GM12878 (cell line): ENCODE measurements around the gene LY6G5B. TPM values are rescaled to one million over a fixed set of nuclear protein-coding genes. Genes with fewer than 3 reads are reported as not detected.

ENCODE experiments used
- ATAC-seq: fragments of 200-7000 bp; cut with Tn5 transposase; 3 replicates; pipeline ENCODE4 v1.9.1; 2020; ENCODE audit warnings: mild to moderate bottlenecking, moderate library complexity
- BruUV-seq: library from RNA; stranded (reverse); fragments of 400-500 nt; replicated peaks from 2 replicates; lab custom pipeline; 2021; lab: Mats Ljungman, UMichigan
- CTCF ChIA-PET: fragments of 300-600 bp; sonication (Branson Sonifier 250); formaldehyde crosslinking; extraction: SDS; loops from one replicate; lab custom pipeline; 2021; ENCODE audit warnings: inconsistent platforms; lab: Yijun Ruan, JAX
- POLR2A ChIA-PET: fragments of 350-600 bp; formaldehyde crosslinking; extraction: SDS; loops from one replicate; lab custom pipeline; 2021; ENCODE audit warnings: inconsistent platforms; lab: Charles Lee
- RAD21 ChIA-PET: fragments of 300-600 bp; sonication (Branson Sonifier 250); formaldehyde crosslinking; loops from one replicate; lab custom pipeline; 2023; ENCODE audit warnings: antibody characterized with exemption; ENCODE audit not compliant: unreplicated experiment; lab: Charles Lee
- SMC1A ChIA-PET: fragments of 300-600 bp; sonication (Branson Sonifier 250); formaldehyde crosslinking; loops from one replicate; lab custom pipeline; 2023; ENCODE audit not compliant: unreplicated experiment, uncharacterized antibody; lab: Charles Lee
- DNase-seq: peaks from one replicate; pipeline ENCODE4 v3.0.0-alpha.2; 2011; ENCODE audit warnings: low read depth, low spot score
- FAIRE-seq: peaks from 3 replicates; lab custom pipeline; 2011; peaks lifted over from hg19 to GRCh38; lab: Jason Lieb, UNC
- H2AFZ ChIP-seq: 2 replicates; pipeline ENCODE4 v1.6.0; 2011; ENCODE audit warnings: low read depth, low read length, control low read depth; ENCODE audit not compliant: control insufficient read depth
- H3K27ac ChIP-seq: 2 replicates; pipeline ENCODE4 v1.5.1; 2011; ENCODE audit warnings: control low read depth; ENCODE audit not compliant: control insufficient read depth, insufficient read depth
- H3K27me3 ChIP-seq, 2 experiments: replicated peaks in 1 of 2; 2 replicates each; pipeline versions ENCODE4 v1.6.0 to v1.6.1; 2011; ENCODE audit warnings: low read length in 1 of 2; ENCODE audit not compliant: control insufficient read depth in 2 of 2, insufficient read depth in 2 of 2
- H3K36me3 ChIP-seq, 2 experiments: 2 replicates each; pipeline ENCODE4 v1.5.1; 2011; ENCODE audit warnings: low read length in 1 of 2; ENCODE audit not compliant: control insufficient read depth in 2 of 2, insufficient read depth in 2 of 2
- H3K4me1 ChIP-seq: 2 replicates; pipeline ENCODE4 v1.6.1; 2011; ENCODE audit warnings: mild to moderate bottlenecking, low read length, moderate library complexity, mixed read lengths; ENCODE audit not compliant: control insufficient read depth, insufficient read depth
- H3K4me2 ChIP-seq: 2 replicates; pipeline ENCODE4 v1.6.0; 2011; ENCODE audit warnings: control low read depth; ENCODE audit not compliant: control insufficient read depth, insufficient read depth
- H3K4me3 ChIP-seq: fragments of 200-600 bp; sonication (generic); 2 replicates; pipeline ENCODE4 v1.5.1; 2016
- H3K79me2 ChIP-seq: 2 replicates; pipeline ENCODE4 v1.6.0; 2011; ENCODE audit warnings: low read length; ENCODE audit not compliant: control insufficient read depth, insufficient read depth
- H3K9ac ChIP-seq: 2 replicates; pipeline ENCODE4 v1.8.0; 2011; ENCODE audit warnings: low read length, control low read depth, mixed read lengths; ENCODE audit not compliant: control insufficient read depth, insufficient read depth
- H3K9me3 ChIP-seq: replicated peaks from 3 replicates; pipeline ENCODE4 v1.5.1; 2011; ENCODE audit warnings: mild to moderate bottlenecking, low read length; ENCODE audit not compliant: control insufficient read depth, insufficient read depth
- H4K20me1 ChIP-seq: 2 replicates; pipeline ENCODE4 v1.6.0; 2011; ENCODE audit not compliant: control insufficient read depth, insufficient read depth
- ASH2L ChIP-seq: fragments of 300-600, 200-600 bp; sonication (generic); IDR thresholded peaks from 2 replicates; pipeline ENCODE4 v1.6.1; 2017; ENCODE audit warnings: low read depth, mild to moderate bottlenecking, borderline replicate concordance
- BMI1 ChIP-seq: fragments of 450-650 bp; IDR thresholded peaks from 2 replicates; pipeline ENCODE4 v1.6.1; 2016; ENCODE audit warnings: mild to moderate bottlenecking, moderate library complexity, borderline replicate concordance
- IRF3 ChIP-seq: fragments of 450-650 bp; IDR thresholded peaks from 2 replicates; pipeline ENCODE4 v1.6.1; 2014; ENCODE audit warnings: mild to moderate bottlenecking
- MTA2 ChIP-seq: fragments of 450-650 bp; IDR thresholded peaks from 2 replicates; pipeline ENCODE4 v1.6.1; 2016; ENCODE audit warnings: low read depth, mild to moderate bottlenecking, moderate library complexity
- MYB ChIP-seq: fragments of 150-350 bp; IDR thresholded peaks from 2 replicates; pipeline ENCODE4 v1.6.1; 2014; ENCODE audit warnings: mild to moderate bottlenecking, low read depth, low read length, borderline replicate concordance
- NKRF ChIP-seq: fragments of 450-650 bp; conservative IDR thresholded peaks from 2 replicates; pipeline ENCODE4 v1.6.1; 2017; ENCODE audit warnings: mild to moderate bottlenecking, moderate library complexity
- POLR2AphosphoS5 ChIP-seq: IDR thresholded peaks from 2 replicates; pipeline ENCODE4 v1.6.1; 2011; ENCODE audit warnings: mild to moderate bottlenecking, low read length, inconsistent platforms
- RCOR1 ChIP-seq: conservative IDR thresholded peaks from 2 replicates; pipeline ENCODE4 v1.6.1; 2012; ENCODE audit warnings: low read depth, low read length, improper control_type of control experiment
- SIN3A ChIP-seq: IDR thresholded peaks from 2 replicates; pipeline ENCODE4 v1.6.1; 2012; ENCODE audit warnings: low read depth, low read length, improper control_type of control experiment
- SP1 ChIP-seq: IDR thresholded peaks from one replicate; pipeline ENCODE4 v1.6.1; 2011; ENCODE audit warnings: low read depth, low read length
- SUZ12 ChIP-seq: fragments of 200-600 bp; sonication (generic); IDR thresholded peaks from one replicate; pipeline ENCODE4 v1.6.1; 2018; ENCODE audit warnings: antibody characterized with exemption, mild to moderate bottlenecking; ENCODE audit not compliant: unreplicated experiment
- ZBED1 ChIP-seq: IDR thresholded peaks from 2 replicates; pipeline ENCODE4 v1.6.1; 2016; ENCODE audit warnings: borderline replicate concordance
- WGBS: methylation state at CpG from one replicate; pipeline ENCODE4 v1.1.6; 2016; ENCODE audit warnings: low lambda C conversion rate; ENCODE audit not compliant: insufficient replicate concordance, insufficient coverage; ENCODE audit errors: missing lambda C conversion rate; 5-methylcytosine and 5-hydroxymethylcytosine counted together
- in situ Hi-C: fragments of 300-500 bp; cut with MboI; formaldehyde crosslinking; loops from 9 replicates; pipeline ENCODE4 v1.14.3; 2018; ENCODE audit warnings: mixed read lengths
- intact Hi-C: fragments of 100-400 bp; cut with micrococcal nuclease; formaldehyde crosslinking; loops from one replicate; pipeline ENCODE4 v1.14.2; 2022; ENCODE audit not compliant: unreplicated experiment
- polyA plus RNA-seq, 11 experiments: library from polyadenylated mRNA; depleted of rRNA in 4 of 11; unstranded in 6 of 11; stranded (reverse) in 5 of 11; fragments of >200 nt; fragmentation: Nextera tagmentation in 4 of 11; fragmentation: Illumina TruSeq in 1 of 11; extraction: Ambion mirVana in 4 of 11; extraction: Trizol in 1 of 11; gene quantifications; 1 replicate in 1 of 11; 2 replicates in 10 of 11; pipeline versions ENCODE4 v1.2.1 to v1.2.3, GENCODE V29; 2011 to 2016; ENCODE audit warnings: inconsistent platforms in 2 of 11, missing spikeins in 2 of 11, low read depth in 1 of 11
- total RNA-seq, 4 experiments: library from RNA; depleted of rRNA in 3 of 4; stranded (reverse); fragments of >200 nt in 3 of 4; fragmentation: Illumina TruSeq in 1 of 4; extraction: Trizol in 1 of 4; gene quantifications; 2 replicates each; pipeline versions ENCODE4 v1.2.1 to v1.2.3, GENCODE V29; 2013 to 2021

Gene LY6G5B
- total and polyA plus RNA-seq, 10 of the 15 experiments (the other 5 are each of a cell fraction or from before 2014, with no cell fraction given): 3.2 to 16.5 (median 7.5) TPM

- in situ Hi-C loops (no loop called here), intact Hi-C loops (no loop called here)
- 45% methylated on average over 5 of the region's 5 CpGs for WGBS
- FAIRE-seq: no peak
- H3K27ac ChIP-seq: no peak overlapping the region
- ATAC-seq: no peak
- H2AFZ ChIP-seq: no peak overlapping the region
- no peak for DNase-seq
- no peak overlapping the region for H3K9ac ChIP-seq
- TF ChIP-seq SUZ12 (no peak), ASH2L (no peak), SIN3A (no peak), MTA2 (no peak), ZBED1 (no peak), BMI1 (no peak), MYB (no peak), SP1 (no peak), IRF3 (no peak), RCOR1 (no peak), POLR2AphosphoS5 (no peak), NKRF (no peak)
- no peaks in the 10 kb centered on the region for H3K79me2 ChIP-seq
- ChIA-PET RAD21 (interaction anchor here (0.9 to 1.2 kb wide), 2 partner anchors 37 to 49 kb away, joined by 3 read pairs; no protein-coding TSS in a partner anchor), CTCF (interaction anchor here (0.6 to 1.7 kb wide), 3 partner anchors 39 to 131 kb away, joined by 4 to 6 read pairs (median 6); no protein-coding TSS in a partner anchor), SMC1A (no interaction called here), POLR2A (no interaction called here)
- H4K20me1 ChIP-seq: no peaks in the 10 kb centered on the region
- H3K4me1 ChIP-seq: no peaks in the 10 kb centered on the region
- H3K27me3 ChIP-seq: no peaks in the 10 kb centered on the region; a peak in 1 of 4 replicates
- no peaks in the 10 kb centered on the region for H3K36me3 ChIP-seq
- no peak overlapping the region for H3K4me2 ChIP-seq
- no TSS peak for BruUV-seq
- no peaks in the 10 kb centered on the region for H3K9me3 ChIP-seq
- H3K4me3 ChIP-seq: no peak overlapping the region
These were observed 50.5 kb downstream of the LY6G5B start for GRCh38 chr6:31720196-31720770.
